ENCODE results near the gene FGF8.
"Not testable (repeated sequence)": the region's sequence is repeated elsewhere in the genome, so short reads cannot be mapped to it uniquely, and the experiment has no call there.

Gene FGF8

DNA sequence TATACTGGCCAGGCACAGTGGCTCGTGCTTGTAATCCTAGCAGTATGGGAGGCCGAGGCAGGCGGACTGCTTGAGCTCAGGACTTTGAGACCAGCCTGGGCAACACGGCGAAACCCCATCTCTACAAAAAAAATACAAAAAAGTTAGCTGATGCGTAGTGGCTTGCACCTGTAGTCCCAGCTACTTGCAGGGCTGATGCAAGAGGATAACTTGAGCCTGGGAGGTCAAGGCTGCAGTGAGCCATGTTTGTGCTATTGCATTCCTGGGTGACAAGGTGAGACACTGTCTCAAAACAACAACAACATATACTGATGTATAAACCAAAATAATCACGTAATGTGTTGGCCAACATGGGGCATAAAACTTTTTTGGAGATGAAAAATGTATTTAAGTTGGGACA lies 13.8 kb upstream of the FGF8 start:
- Histone ChIP-seq H3F3A (ENCODE audit: control insufficient read depth, insufficient read depth) (peaks cover 20% of the 10 kb centered on the region), H4K20me1 (ENCODE audit: control insufficient read depth, insufficient read depth, low read depth, low read length) (no peaks in the 10 kb centered on the region), H3K27ac (ENCODE audit: low read depth, low read length) (no peak overlapping the region), H3K27me3 (ENCODE audit: control insufficient read depth, low read length) (no peaks in the 10 kb centered on the region), H3K9me3 (ENCODE audit: control insufficient read depth, insufficient read depth, low read length) (no peaks in the 10 kb centered on the region), H3K4me3 (ENCODE audit: low read length) (no peak overlapping the region), H3K36me3 (ENCODE audit: control insufficient read depth, low read length) (peaks cover 78% of the 10 kb centered on the region), H3K9me2 (replicated peaks; ENCODE audit: control insufficient read depth, low read length) (no peaks in the 10 kb centered on the region), H3K4me2 (ENCODE audit: low read length) (no peak overlapping the region), H3K4me1 (ENCODE audit: control insufficient read depth, low read length) (no peaks in the 10 kb centered on the region; the same call in 1 of the 2 replicates), H3K79me2 (ENCODE audit: control insufficient read depth, low read length) (peaks cover 2% of the 10 kb centered on the region; the same call in 1 of the 2 replicates)
- no peak for TF ChIP-seq EZH2phosphoT487 (IDR thresholded peaks at IDR 0.05; ENCODE audit: borderline replicate concordance, low read length)
- TF ChIP-seq, protein P1, sequence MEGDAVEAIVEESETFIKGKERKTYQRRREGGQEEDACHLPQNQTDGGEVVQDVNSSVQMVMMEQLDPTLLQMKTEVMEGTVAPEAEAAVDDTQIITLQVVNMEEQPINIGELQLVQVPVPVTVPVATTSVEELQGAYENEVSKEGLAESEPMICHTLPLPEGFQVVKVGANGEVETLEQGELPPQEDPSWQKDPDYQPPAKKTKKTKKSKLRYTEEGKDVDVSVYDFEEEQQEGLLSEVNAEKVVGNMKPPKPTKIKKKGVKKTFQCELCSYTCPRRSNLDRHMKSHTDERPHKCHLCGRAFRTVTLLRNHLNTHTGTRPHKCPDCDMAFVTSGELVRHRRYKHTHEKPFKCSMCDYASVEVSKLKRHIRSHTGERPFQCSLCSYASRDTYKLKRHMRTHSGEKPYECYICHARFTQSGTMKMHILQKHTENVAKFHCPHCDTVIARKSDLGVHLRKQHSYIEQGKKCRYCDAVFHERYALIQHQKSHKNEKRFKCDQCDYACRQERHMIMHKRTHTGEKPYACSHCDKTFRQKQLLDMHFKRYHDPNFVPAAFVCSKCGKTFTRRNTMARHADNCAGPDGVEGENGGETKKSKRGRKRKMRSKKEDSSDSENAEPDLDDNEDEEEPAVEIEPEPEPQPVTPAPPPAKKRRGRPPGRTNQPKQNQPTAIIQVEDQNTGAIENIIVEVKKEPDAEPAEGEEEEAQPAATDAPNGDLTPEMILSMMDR (IDR thresholded peaks at IDR 0.05; ENCODE audit: low read depth, low read length, poor library complexity, severe bottlenecking): no peak

DNA sequence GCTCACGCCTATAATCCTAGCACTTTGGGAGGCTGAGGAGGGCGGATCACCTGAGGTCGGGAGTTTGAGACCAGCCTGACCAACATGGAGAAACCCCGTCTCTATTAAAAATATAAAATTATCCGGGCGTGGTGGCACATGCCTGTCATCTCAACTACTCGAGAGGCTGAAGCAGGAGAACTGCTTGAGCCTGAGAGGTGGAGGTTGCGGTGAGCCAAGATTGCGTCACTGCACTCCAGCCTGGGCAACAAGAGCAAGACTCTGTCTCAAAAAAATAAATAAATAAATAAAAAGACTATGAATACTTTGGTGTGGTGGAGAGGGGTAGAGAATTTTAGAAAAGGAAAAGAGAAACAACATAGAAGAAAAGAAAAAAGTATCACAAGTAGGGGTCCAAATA lies 13.3 kb upstream of the FGF8 start:
- not testable (repeated sequence) for H3K27me3 ChIP-seq (ENCODE audit: control insufficient read depth, low read length); H3K9me2 ChIP-seq (replicated peaks; ENCODE audit: control insufficient read depth, low read length); H3K9me3 ChIP-seq (ENCODE audit: control insufficient read depth, insufficient read depth, low read length); H3K27ac ChIP-seq (ENCODE audit: low read depth, low read length); H3K79me2 ChIP-seq (ENCODE audit: control insufficient read depth, low read length); H3K4me1 ChIP-seq (ENCODE audit: control insufficient read depth, low read length); H4K20me1 ChIP-seq (ENCODE audit: control insufficient read depth, insufficient read depth, low read depth, low read length); H3K4me2 ChIP-seq (ENCODE audit: low read length); H3K4me3 ChIP-seq (ENCODE audit: low read length)
- Histone ChIP-seq H3K36me3 (ENCODE audit: control insufficient read depth, low read length) (peaks cover 78% of the 10 kb centered on the region), H3F3A (ENCODE audit: control insufficient read depth, insufficient read depth) (peaks cover 24% of the 10 kb centered on the region)

DNA sequence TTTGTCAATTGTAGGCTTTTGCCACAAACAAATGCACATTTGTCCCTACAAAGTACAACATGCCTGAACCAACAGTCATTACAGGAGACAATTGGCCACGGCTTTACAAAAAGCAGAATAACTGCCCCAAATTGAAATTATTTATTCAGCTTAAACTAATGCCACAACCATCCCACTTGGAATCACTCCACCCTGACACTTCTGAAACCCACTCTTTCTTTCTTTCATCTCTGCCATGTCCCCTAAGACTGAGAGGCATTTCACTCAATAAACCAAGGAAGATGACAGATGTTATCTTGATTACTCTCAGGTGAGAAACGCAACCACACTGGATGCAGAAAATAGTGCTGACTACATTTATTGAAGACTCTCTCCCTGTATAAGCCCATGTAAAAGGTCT lies 9.9 kb upstream of the FGF8 start:
- H4K20me1 ChIP-seq (ENCODE audit: control insufficient read depth, insufficient read depth, low read depth, low read length): no peaks in the 10 kb centered on the region

DNA sequence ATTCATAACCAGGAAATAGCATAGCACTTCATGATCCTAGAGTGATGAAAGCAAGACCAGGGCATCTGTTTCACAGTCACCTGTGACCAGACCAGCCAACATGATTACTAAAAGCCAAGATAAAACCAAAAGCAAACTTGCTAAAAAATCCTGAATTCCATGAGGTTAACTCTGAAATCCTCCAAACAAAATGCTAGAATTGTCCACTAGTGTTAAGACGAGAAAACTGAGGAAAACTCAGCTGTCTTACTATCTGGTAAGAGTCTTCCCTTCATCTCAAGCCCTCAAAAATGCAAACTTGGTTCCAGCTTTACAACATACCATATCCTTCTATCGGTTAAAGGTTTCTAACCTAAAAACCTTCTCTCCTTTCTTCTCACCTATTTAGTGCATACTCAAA lies 8.6 kb upstream of the FGF8 start:
- Histone ChIP-seq H3K4me2 (ENCODE audit: low read length) (peak overlapping the region; percentile 97; the same call in 1 of the 2 replicates), H3K36me3 (ENCODE audit: control insufficient read depth, low read length) (peaks cover 59% of the 10 kb centered on the region), H3K79me2 (ENCODE audit: control insufficient read depth, low read length) (peaks cover 24% of the 10 kb centered on the region), H3K9me3 (ENCODE audit: control insufficient read depth, insufficient read depth, low read length) (no peaks in the 10 kb centered on the region), H3K4me1 (ENCODE audit: control insufficient read depth, low read length) (peaks cover 38% of the 10 kb centered on the region), H3K4me3 (ENCODE audit: low read length) (no peak overlapping the region), H4K20me1 (ENCODE audit: control insufficient read depth, insufficient read depth, low read depth, low read length) (no peaks in the 10 kb centered on the region), H3F3A (ENCODE audit: control insufficient read depth, insufficient read depth) (peaks cover 30% of the 10 kb centered on the region), H3K27ac (ENCODE audit: low read depth, low read length) (no peak overlapping the region), H3K27me3 (ENCODE audit: control insufficient read depth, low read length) (no peaks in the 10 kb centered on the region), H3K9me2 (replicated peaks; ENCODE audit: control insufficient read depth, low read length) (no peaks in the 10 kb centered on the region)
- TF ChIP-seq, protein P1 (IDR thresholded peaks at IDR 0.05; ENCODE audit: low read depth, low read length, poor library complexity, severe bottlenecking): no peak
- TF ChIP-seq EZH2phosphoT487 (IDR thresholded peaks at IDR 0.05; ENCODE audit: borderline replicate concordance, low read length): no peak

More for the DNA sequence above, 9.9 kb upstream of the FGF8 start:
- Histone ChIP-seq H3K9me2 (replicated peaks; ENCODE audit: control insufficient read depth, low read length) (no peaks in the 10 kb centered on the region), H3K27ac (ENCODE audit: low read depth, low read length) (no peak overlapping the region), H3K4me1 (ENCODE audit: control insufficient read depth, low read length) (peaks cover 26% of the 10 kb centered on the region), H3K9me3 (ENCODE audit: control insufficient read depth, insufficient read depth, low read length) (no peaks in the 10 kb centered on the region), H3K27me3 (ENCODE audit: control insufficient read depth, low read length) (no peaks in the 10 kb centered on the region), H3K4me3 (ENCODE audit: low read length) (no peak overlapping the region), H3K36me3 (ENCODE audit: control insufficient read depth, low read length) (peaks cover 63% of the 10 kb centered on the region), H3K79me2 (ENCODE audit: control insufficient read depth, low read length) (peaks cover 22% of the 10 kb centered on the region), H3F3A (ENCODE audit: control insufficient read depth, insufficient read depth) (peaks cover 30% of the 10 kb centered on the region), H3K4me2 (ENCODE audit: low read length) (no peak overlapping the region)
- TF ChIP-seq EZH2phosphoT487 (IDR thresholded peaks at IDR 0.05; ENCODE audit: borderline replicate concordance, low read length): no peak
- TF ChIP-seq, protein P1 (IDR thresholded peaks at IDR 0.05; ENCODE audit: low read depth, low read length, poor library complexity, severe bottlenecking): no peak
